DND-41 (cell line): ENCODE measurements around the gene BPIFA2.

Experiments used
- EZH2 ChIP-seq: IDR thresholded peaks from 3 replicates; pipeline ENCODE4 v1.6.1; 2012; ENCODE audit warnings: borderline replicate concordance, low read depth, mild to moderate bottlenecking, moderate library complexity, low read length, inconsistent platforms; ENCODE audit not compliant: severe bottlenecking
- TF ChIP-seq, protein P1 (sequence below): IDR thresholded peaks from 2 replicates; pipeline ENCODE4 v1.5.1; 2012; ENCODE audit warnings: borderline replicate concordance, low read length, moderate library complexity, mild to moderate bottlenecking; ENCODE audit not compliant: poor library complexity, severe bottlenecking; ENCODE audit errors: extremely low read depth

DNA sequence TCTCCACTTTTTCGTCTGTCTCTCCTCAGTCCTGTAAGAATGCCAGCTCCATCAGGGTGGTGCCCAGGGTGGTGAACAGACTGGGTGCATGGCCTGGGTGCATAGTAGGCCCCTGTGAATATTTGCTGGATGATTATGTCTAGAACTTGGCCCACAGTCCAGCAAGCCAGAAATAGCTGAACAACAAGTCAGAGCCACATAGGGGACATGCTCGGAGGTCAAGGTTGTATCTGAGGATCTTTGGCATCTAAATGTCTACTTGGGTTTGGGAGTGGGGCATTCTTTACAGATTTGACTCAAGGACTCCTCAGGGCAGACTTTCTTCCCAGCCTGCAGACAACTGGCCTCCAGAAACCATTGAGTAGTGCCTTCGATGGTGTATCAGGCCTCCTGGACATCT lies 31.1 kb downstream of the BPIFA2 start:
- TF ChIP-seq, protein P1, sequence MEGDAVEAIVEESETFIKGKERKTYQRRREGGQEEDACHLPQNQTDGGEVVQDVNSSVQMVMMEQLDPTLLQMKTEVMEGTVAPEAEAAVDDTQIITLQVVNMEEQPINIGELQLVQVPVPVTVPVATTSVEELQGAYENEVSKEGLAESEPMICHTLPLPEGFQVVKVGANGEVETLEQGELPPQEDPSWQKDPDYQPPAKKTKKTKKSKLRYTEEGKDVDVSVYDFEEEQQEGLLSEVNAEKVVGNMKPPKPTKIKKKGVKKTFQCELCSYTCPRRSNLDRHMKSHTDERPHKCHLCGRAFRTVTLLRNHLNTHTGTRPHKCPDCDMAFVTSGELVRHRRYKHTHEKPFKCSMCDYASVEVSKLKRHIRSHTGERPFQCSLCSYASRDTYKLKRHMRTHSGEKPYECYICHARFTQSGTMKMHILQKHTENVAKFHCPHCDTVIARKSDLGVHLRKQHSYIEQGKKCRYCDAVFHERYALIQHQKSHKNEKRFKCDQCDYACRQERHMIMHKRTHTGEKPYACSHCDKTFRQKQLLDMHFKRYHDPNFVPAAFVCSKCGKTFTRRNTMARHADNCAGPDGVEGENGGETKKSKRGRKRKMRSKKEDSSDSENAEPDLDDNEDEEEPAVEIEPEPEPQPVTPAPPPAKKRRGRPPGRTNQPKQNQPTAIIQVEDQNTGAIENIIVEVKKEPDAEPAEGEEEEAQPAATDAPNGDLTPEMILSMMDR, result no peak
- TF ChIP-seq EZH2, result no peak
